Ishikawa (cell line): ENCODE data around the gene ZGPAT.

Experiments
- CEBPB ChIP-seq: IDR thresholded peaks from 2 replicates; pipeline ENCODE4 v1.6.1; 2012
- EGR1 ChIP-seq: IDR thresholded peaks from 2 replicates; pipeline ENCODE4 v1.6.1; 2012
- EP300 ChIP-seq: IDR thresholded peaks from 2 replicates; pipeline ENCODE4 v1.6.1; 2012; ENCODE audit warnings: borderline replicate concordance
- MAX ChIP-seq: IDR thresholded peaks from 2 replicates; pipeline ENCODE4 v1.6.1; 2012
- NFIC ChIP-seq: IDR thresholded peaks from 2 replicates; pipeline ENCODE4 v1.6.1; 2012
- RAD21 ChIP-seq: IDR thresholded peaks from 2 replicates; pipeline ENCODE4 v1.6.1; 2012; ENCODE audit warnings: low read depth
- TAF1 ChIP-seq: IDR thresholded peaks from 2 replicates; pipeline ENCODE4 v1.6.1; 2012; ENCODE audit warnings: low read depth, mild to moderate bottlenecking
- YY1 ChIP-seq: IDR thresholded peaks from 2 replicates; pipeline ENCODE4 v1.6.1; 2012; ENCODE audit warnings: low read depth
- TF ChIP-seq, protein P1 (sequence below): IDR thresholded peaks from 2 replicates; pipeline ENCODE4 v1.6.1; 2012; ENCODE audit warnings: low read depth, mild to moderate bottlenecking

DNA sequence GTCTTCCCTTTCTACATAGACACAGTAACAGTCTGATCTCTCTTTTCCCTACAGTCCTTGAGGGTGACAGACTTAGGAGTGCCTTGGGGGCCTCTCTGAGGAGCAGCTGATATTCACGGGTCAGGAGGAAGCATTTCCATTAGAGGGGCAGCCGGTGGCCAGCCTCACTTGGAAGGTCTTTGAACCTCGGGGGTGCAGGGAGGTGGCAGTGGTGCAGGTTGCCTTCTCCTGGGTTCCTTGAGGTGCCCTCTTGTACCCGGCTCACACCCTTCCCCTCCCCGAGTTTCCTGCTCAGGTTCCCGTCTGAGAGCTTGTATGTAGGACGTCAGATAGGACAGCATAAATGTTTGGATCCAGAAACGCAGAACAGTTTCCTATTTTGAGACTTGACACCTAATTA, 47.2 kb upstream of the ZGPAT start:
- TF ChIP-seq MAX (no peak), RAD21 (no peak), EGR1 (no peak), TAF1 (no peak), EP300 (no peak), CEBPB (no peak), NFIC (no peak), YY1 (no peak)
- TF ChIP-seq, protein P1, sequence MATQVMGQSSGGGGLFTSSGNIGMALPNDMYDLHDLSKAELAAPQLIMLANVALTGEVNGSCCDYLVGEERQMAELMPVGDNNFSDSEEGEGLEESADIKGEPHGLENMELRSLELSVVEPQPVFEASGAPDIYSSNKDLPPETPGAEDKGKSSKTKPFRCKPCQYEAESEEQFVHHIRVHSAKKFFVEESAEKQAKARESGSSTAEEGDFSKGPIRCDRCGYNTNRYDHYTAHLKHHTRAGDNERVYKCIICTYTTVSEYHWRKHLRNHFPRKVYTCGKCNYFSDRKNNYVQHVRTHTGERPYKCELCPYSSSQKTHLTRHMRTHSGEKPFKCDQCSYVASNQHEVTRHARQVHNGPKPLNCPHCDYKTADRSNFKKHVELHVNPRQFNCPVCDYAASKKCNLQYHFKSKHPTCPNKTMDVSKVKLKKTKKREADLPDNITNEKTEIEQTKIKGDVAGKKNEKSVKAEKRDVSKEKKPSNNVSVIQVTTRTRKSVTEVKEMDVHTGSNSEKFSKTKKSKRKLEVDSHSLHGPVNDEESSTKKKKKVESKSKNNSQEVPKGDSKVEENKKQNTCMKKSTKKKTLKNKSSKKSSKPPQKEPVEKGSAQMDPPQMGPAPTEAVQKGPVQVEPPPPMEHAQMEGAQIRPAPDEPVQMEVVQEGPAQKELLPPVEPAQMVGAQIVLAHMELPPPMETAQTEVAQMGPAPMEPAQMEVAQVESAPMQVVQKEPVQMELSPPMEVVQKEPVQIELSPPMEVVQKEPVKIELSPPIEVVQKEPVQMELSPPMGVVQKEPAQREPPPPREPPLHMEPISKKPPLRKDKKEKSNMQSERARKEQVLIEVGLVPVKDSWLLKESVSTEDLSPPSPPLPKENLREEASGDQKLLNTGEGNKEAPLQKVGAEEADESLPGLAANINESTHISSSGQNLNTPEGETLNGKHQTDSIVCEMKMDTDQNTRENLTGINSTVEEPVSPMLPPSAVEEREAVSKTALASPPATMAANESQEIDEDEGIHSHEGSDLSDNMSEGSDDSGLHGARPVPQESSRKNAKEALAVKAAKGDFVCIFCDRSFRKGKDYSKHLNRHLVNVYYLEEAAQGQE: no peak
